Measurements from ENCODE around the gene MRPL42.
"Not testable (repeated sequence)": the region's sequence is repeated elsewhere in the genome, so short reads cannot be mapped to it uniquely, and the experiment has no call there.

MRPL42 gene

GRCh38 chr12:93467351-93468007 lies at the start of gene MRPL42:
MRPL42 (plus strand) TSS chr12:93467514; CDS start chr12:93469286, 1,772 bp downstream.
- DNase-seq (ENCODE audit: low spot score), result peak; percentile 97

DNA sequence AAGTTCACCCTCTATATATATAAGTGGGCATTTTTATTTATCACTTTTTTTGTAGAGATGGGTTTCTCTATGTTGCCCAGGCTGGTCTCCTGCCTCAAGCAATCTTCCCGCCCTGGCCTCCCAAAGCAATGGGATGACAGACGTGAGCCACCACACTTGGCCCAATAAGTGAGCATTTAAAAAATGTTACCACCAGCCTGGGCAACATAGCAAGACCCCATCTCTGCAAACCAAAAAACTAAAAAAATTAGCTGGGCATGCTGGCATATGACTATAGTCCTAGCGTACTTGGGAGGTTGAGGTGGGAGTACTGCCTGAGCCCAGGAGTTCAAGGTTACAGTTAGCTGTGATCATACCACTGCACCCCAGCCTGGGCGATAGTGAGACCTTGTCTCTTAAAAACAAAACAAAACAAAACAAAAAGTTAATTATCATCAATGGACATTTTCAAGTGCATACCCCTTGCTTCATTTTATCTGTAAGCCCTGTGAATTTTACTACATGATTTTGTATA lies 49.3 kb upstream of the MRPL42 start:
- no peak for DNase-seq (ENCODE audit: low spot score)

DNA sequence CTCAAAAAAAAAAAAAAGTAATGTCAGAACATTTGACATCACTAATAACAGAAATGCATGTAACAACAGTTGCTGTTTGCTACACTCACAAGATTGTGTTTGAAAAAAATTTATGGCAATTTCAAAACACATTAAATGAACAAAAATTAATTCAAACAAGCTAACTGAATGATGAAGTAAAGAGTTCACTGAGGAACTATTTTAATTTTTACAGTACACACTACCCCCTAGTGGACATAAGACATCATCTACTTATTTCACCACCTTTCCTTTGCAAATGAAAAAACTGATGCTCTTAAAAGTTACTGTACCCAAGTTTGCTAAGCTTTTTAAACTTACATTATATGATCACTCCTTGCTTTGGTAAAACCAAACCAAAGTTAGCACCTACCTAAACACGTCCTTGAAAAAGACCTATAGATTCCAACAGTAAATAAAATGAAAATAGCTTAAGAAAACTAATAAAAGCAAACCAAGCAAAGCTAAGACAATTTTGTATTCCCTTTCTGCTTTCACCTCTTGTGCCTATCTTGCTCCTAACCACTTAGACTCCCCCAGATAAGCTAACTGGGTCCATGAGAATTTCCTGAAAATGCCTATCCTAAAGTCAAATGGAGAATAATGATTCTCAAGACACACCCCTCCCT lies 47.8 kb upstream of the MRPL42 start:
- DNase-seq (ENCODE audit: low spot score), result no peak

GRCh38 chr12:93422050-93422449 lies 45.3 kb upstream of the MRPL42 start:
- no peak for DNase-seq (ENCODE audit: low spot score)

DNA sequence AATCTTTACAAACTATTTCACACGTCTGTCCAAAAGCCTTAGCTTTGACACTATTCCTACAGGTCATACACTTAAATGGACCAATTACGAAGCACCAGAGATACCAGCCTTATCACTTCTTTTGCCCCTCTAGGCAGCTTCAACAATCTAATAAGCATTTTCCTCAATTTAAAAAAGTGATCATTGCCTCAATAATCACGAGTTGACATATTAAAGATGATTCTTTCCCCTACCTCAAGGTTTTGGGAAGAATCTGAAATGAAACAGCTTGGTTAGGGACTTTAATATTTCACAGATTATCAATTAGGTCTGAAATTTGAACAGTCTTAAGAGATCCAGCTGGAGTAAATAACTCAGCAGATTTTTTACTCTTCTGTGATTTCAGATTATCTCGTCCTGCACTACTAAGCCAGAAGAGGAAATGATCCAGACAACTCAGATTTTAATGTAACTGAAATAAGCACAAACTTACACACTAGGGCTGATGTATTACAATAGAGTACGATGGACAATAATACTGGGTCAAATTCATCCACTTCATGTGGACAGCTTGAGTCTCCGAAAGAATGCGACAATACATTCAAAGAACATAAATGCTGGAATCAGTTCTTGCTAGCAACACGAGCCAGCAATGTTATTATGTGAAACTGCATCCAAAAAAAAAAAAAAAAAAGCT lies 41.4 kb upstream of the MRPL42 start:
- no peak for DNase-seq (ENCODE audit: low spot score)

DNA sequence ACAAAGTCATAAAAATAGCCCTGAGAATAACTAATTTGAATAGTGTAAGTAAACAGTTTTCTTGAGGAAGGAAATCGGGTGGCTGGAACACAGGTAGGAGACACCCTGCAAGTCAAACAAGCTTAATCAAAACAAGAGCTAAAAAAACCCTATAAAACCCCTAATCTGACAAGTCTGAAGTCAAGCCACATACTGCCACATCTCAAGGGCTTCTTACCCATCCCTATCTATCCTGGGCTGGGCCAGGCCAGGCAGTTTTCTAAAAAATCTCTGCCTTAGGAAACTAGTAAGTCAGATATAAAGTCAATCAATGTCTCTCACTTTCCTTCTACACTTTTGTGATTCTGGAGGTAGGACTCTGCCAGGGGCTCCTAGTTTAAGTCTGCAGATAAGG lies 40.9 kb upstream of the MRPL42 start:
- DNase-seq (ENCODE audit: low spot score), result no peak

DNA sequence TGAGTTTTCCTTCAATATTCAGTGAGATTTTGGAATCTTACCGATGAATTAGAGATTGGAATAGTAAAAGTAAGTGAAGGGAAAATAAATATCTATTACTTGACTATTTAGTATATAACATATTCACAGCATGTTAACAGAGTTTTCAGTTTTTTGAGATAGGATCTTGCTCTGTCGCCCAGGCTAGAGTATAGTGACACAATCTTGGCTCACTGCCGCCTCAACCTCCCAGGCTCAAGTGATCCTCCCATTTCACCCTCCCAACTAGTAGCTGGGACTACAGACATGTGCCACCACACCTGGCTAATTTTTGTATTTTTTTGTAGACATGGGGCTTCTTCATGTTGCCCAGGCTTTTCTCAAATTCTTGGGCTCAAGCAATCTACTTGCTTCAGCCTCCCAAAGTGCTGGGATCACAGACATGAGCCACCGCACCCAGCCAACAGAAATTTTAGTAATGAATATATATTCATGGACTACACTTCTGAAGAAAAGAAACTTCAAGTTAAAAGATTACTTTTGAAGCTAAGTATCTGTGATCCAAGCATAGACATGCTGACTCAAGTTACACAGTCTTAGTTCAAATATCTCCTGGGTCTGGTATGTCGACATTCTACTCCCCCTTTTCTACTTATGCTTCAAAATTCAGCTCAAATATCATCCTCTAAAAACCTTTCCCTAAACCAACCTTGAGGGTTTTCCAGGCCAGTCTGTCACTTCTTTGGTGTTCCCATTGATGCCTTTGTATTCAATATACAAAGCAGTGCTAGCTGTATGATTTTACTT lies 39.3 kb upstream of the MRPL42 start:
- no peak for DNase-seq (ENCODE audit: low spot score)

DNA sequence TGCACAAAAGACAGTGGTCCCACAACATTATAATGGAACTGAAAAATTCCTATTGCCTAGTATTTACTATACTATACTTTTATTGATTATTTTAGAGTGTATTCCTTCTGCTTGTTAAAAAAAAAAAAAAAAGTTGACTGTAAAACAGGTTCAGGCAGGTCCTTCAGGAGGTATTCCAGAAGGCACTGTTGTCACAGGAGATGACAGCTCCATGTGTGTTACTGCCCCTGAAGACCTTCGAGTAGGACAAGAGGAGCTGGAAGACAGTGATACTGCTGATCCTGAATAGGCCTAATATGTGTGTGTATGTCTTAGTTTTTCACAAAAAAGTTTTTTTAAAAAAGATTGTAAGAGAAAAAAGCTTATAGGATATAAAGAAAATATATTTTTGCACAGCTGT lies 37.9 kb upstream of the MRPL42 start:
- no peak for DNase-seq (ENCODE audit: low spot score)

- no peak for DNase-seq (ENCODE audit: low spot score)
Observed at GRCh38 chr12:93429852-93430251, 37.5 kb upstream of the MRPL42 start.

- DNase-seq (ENCODE audit: low spot score), result no peak
Observed at GRCh38 chr12:93430280-93430679, 37.0 kb upstream of the MRPL42 start.

DNA sequence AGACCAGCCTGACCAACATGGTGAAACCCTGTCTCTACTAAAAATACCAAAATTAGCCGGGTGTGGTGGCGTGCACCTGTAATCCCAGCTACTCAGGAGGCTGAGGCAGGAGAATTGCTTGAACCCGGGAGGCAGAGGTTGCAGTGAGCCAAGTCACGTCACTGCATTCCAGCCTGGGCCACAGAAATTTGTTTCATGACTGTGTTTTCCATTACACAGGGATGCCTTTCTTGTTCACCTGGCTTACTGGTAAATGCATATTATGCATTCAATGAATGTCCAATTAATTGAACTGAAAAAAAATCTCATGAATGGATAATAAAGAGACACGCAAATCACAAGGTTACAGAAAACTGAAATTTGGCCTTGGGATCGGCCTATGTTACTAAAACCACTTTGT lies 35.3 kb upstream of the MRPL42 start:
- not testable (repeated sequence) for DNase-seq (ENCODE audit: low spot score)

DNA sequence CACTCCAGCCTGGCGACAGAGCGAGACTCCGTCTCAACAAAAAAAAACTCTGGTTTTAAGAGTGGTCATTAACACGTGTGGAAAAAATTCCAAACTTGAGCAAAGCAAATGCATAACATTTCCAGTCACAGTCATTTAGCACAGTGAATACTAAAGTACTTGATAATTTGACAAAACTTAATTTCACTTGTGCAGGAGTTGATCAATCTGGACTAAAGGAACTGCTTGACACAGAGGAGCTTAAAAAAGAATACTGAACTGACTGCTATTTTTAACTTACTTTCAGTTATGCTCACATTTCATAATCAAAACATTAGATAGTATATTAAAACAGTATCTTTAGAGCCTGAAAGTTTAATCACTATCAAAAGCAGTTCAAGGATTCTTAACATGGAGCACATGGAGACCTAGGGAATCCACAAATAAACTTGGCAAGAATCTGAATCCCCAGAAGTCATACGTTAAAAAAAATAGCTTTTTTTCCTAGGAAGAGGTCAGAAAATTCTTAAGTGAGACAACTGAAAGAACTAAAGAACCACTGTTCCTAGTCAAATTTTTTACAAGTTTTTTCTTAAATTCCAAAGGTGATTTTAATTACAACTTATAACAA lies 33.0 kb upstream of the MRPL42 start:
- DNase-seq (ENCODE audit: low spot score), result no peak

- no peak for DNase-seq (ENCODE audit: low spot score)
Observed at GRCh38 chr12:93438266-93439050, 28.9 kb upstream of the MRPL42 start.

GRCh38 chr12:93440043-93440835 lies 27.1 kb upstream of the MRPL42 start:
- DNase-seq (ENCODE audit: low spot score), result no peak

GRCh38 chr12:93441081-93441616 lies 26.2 kb upstream of the MRPL42 start:
- DNase-seq (ENCODE audit: low spot score), result no peak

GRCh38 chr12:93441617-93442410 lies 25.5 kb upstream of the MRPL42 start, which contains the start of gene UBE2N:
UBE2N (minus strand) TSS chr12:93441947; CDS start chr12:93441884, 63 bp downstream.
- peak; percentile 98 for DNase-seq (ENCODE audit: low spot score)

- no peak for DNase-seq (ENCODE audit: low spot score)
Observed at GRCh38 chr12:93442411-93443340, 24.6 kb upstream of the MRPL42 start.

DNA sequence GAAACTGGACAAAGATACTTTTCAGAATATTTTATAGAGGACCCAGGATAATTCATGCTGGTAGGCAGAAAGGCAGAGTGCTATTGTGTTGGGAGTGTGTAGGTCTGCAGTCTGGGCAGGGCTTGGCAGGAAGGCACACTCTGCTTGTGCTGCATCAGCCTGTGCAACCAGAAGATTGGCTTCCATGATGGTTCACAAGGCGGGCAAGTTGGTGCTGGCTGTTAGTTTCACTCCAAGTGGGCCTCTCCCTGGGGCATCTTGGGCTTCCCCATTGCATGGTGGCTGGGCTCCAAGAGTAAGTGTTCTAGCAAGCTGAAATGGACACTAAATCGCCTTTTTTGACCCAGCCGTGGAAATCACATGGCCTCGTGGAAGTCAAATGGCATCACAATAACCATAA lies 23.7 kb upstream of the MRPL42 start:
- no peak for DNase-seq (ENCODE audit: low spot score)
